DMS153 treated with DMSO at 0.1 percent for 48 hours (cell line): ENCODE data around the gene LRRIQ1.

Experiments used
- DNase-seq: peaks from one replicate; lab custom pipeline; 2025; ENCODE audit not compliant: unreplicated experiment; lab: John Stamatoyannopoulos, UW

Gene LRRIQ1

GRCh38 chr12:85059594-85059993, 23.4 kb downstream of the LRRIQ1 start:
- DNase-seq, result no peak

DNA sequence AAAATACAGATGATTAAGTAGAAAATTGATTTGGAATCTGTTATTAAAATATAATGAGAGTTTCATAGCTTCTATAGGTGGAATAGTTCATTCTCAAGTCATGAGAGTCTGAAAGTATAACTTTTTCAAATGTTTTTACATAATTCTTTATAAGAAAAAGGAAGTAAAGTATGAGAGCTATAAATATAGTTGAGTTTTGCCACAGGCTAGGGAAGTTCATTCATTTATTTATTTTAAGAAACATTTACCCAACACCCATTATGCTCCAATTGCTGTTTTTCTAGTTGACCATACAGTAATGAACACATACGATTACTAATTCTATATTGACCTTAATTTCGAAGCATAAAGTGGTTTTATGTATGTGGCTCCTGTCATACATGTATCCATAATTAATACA, 24.8 kb downstream of the LRRIQ1 start:
- no peak for DNase-seq

GRCh38 chr12:85065837-85066482, 29.8 kb downstream of the LRRIQ1 start:
- no peak for DNase-seq

GRCh38 chr12:85072826-85073225, 36.7 kb downstream of the LRRIQ1 start:
- no peak for DNase-seq

DNA sequence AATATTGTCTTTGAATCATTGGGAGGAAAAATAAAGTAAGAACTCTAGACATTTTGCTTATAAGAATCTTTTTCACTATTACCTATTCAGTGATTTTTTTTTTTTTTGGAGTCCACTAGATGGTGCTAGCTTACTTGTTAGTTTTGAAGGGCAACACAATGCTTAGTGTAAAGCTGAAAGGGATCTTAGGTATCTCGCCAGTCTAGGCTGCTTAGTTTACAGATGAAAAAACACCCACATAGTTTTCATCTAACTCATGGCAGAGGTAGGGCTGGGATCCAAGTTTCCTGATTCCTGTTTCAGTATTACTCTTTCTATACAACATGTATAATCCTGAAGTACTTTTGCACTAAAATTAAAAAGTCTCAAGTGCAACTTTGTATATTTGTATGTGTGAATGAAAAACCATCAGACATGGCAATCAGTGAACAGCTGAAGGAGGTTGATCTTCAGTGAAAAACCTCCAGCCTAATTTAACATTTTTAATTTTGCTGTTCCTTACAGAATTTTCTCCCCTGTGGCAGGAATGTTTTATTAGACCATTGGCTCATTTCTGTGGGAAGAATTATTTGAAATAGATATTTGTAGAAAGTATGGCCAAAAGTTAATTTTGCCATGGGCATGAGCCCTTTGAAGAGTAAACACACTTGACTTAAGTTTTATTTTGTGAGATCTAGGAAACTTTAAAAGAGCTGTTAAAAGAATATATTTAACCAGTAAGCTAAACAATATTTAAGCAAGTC, 40.7 kb downstream of the LRRIQ1 start:
- DNase-seq, result peak; percentile 29

- no peak for DNase-seq
Measured at GRCh38 chr12:85085066-85085465, 48.9 kb downstream of the LRRIQ1 start.

DNA sequence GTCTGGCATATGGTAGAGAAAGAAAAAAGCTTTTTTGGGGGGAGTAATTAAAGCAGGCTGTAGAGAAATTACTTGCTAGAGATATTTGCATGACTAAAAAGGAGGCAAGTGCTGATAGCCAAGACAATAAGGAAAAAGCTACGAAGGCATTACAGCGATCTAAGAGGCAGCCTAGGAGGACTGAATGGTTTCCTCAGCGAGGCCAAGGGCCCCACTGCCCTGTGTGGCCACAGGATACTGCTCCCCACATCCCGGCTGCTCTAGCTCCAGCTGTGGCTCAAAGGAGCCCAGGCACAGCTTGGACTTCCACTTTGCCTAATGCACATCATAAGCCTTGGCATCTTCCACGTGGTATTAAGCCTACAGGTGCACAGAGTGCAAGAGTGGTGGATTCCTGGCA, 53.6 kb downstream of the LRRIQ1 start:
- DNase-seq, result no peak

- DNase-seq, result no peak
Measured at GRCh38 chr12:85092814-85093370, 56.7 kb downstream of the LRRIQ1 start.

GRCh38 chr12:85095501-85095900, 59.4 kb downstream of the LRRIQ1 start:
- no peak for DNase-seq

DNA sequence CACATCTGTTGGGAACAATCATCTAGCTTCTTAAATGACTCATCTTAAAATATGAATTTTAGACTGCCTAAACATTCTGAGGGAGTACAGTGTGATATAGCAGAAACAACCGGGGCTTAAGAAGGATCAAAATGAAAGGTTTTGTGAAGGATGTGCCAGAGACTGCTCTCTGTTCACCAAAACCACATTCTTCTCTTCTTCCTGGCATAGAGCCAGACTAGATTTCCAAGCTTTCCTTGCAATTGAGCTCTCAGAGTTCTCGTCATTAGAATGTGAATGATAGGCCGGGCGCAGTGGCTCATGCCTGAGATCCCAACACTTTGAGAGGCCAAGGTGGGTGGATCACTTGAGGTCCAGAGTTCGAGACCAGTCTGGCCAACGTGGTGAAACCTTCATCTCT, 94.5 kb downstream of the LRRIQ1 start:
- no peak for DNase-seq

GRCh38 chr12:85138833-85139232, 102.7 kb downstream of the LRRIQ1 start:
- no peak for DNase-seq

DNA sequence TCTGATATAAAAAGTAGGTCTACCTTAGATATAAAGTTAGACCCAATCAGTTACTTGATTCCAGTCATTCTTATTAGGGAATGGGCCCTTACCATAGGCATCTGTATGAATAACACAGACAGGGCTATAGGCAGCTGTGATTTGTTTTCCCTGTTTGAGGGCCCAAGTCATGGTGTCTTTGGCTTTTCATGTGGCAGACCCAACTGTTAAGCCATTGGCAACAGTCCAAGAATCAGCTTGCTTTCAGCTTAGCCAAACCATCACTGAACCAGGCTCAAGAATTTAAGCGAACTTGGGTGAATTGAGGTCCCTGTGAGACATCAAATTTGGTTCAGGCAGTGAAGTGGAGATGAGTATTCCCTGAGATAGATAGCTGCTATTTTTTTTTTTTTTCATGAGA, 111.2 kb downstream of the LRRIQ1 start:
- no peak for DNase-seq

- DNase-seq, result no peak
Measured at GRCh38 chr12:85152311-85152729, 116.2 kb downstream of the LRRIQ1 start.

DNA sequence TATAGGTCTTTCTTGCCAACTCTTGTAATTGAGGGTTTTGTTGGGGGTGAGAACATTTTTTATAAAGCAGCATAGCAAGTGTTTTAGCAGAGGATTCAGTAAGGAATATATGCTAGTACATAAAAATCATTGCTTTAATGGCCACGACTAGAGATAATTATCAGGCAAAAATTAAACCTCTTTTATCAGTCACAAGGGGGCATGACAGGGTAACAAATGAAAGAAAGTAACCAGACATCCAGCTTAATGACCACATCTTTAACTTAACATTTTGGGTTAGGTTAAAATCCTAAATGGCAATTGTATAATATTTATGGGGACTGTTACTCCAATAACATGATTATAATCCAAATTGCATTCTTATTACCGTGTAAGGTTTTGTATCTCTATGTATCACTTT, 119.6 kb downstream of the LRRIQ1 start:
- peak; percentile 7 for DNase-seq

DNA sequence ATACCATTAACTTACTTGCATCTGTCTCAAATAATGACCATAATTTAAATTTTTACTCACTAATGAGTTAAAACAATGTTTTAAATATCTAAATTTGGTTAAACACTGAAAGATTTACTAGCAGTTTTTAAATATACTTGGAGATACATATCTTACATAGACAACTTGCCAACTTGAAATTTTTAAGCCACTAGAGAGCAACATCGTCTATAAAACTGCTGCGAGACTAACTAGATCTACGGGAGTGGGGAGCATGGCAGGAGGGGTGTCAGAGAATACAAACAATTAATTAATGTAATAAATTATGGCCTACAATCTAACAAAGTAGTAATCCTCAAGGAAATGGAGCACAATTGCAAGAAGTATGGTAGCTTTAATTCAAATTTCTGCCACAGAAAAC, 120.4 kb downstream of the LRRIQ1 start:
- no peak for DNase-seq

DNA sequence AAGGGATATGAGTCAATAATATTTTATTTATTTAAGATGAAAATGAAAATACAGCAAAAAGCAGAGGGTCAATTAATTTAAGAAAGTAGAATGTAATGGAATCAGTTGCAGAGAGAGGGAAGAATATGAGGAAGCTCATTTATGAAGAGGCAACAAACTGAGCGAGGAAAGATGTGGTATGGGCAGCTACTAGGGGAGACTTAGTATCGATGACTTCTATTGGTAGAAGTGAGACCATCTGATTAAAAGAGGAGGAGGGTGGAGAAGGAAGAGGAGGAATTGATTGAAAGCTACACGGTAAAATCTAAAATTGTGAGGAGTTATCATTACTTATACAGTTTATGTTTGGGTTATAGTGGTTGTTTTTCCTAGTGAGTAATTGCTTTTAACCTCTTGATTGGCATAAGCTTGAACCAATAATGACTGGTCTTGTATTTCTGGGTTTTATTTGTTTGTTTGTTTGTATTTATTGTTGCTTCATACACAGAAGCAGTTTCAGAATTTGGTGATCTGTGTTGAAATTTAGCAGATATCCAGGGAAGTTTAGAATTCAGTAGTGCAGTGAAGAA, 121.0 kb downstream of the LRRIQ1 start:
- DNase-seq, result no peak

GRCh38 chr12:85163752-85164321, 127.7 kb downstream of the LRRIQ1 start:
- no peak for DNase-seq

DNA sequence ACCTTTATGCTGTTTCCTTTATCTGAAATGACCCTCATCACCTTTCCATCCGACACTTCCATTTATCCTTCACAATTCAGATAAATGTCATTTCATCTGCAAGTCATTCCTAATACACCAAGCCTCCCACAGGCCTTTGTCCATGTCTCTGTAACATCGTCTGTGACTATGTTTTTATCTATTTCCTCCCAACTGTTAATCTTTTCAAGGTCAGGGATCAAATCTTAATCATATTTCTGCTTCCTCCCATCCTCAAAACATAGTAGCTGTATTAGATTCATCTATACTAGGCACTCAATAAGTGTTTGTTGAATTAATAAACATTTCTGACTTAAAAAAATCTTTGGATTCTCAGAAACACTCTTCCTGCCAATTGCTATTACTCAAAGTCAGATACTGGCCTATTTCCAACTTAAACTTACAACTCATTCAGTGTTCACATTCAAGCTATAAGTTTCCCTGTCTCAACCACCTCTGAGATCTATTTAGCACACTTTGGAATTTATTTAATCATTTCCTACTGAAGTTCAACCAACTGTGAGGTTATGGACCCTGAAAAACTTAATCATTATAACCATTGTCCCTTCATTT, 143.6 kb downstream of the LRRIQ1 start:
- no peak for DNase-seq

GRCh38 chr12:85182699-85183098, 146.5 kb downstream of the LRRIQ1 start:
- DNase-seq, result no peak

DNA sequence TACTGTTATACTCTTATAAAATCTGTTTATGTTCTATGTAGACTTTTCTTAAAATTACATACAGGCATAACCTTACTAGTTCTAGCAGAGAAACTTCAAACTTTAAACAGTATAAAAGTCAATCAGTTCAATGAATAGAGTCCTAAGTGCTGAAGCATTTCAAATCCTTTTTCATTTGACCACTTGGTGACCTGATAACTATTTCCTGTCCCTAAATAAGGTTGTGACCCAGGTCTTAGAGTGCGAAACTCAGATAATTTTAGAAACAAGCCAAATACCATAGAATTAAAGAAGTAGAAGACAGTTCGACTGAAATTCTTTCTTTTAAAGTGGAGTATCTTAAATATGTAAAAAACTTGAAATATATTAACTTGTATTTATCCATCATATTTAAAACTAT, 147.7 kb downstream of the LRRIQ1 start:
- no peak for DNase-seq

DNA sequence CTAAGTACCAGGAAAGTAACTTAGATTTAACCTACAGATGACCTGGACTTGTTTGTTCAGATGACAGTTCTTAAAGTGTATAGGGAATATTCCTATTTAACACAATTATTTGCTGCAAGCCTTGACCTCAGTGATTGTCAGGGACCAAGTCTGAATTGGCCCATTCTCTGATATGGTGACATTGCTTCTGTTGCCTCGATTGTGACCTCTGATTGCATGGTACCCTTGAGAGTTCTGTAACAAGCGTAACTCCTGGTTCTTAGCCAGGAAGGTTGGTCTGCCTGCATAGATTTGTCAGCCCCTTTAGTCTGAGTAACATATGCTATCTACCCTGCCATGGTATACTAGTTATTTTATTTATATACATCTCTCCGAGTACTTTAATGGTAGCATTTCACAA, 150.1 kb downstream of the LRRIQ1 start:
- no peak for DNase-seq
